Right cardiac atrium (tissue), 5 donors: Measurements from ENCODE around the gene ARFGAP1. TPM values are rescaled to one million over a fixed set of nuclear protein-coding genes. Genes with fewer than 3 reads are reported as not detected.

Experiments
- ATAC-seq, 2 donors: fragments of 200-7000 bp; cut with Tn5 transposase; one replicate each; pipeline versions ENCODE4 v1.8.0 to v1.9.1; 2020; ENCODE audit warnings: moderate library complexity in 2 of 2, mild to moderate bottlenecking in 1 of 2
- DNase-seq, 3 donors: peaks; one replicate each; pipeline ENCODE4 v3.0.0-alpha.2; 2020
- H3K27ac ChIP-seq: one replicate; pipeline ENCODE4 v1.5.1; 2013; ENCODE audit warnings: mild to moderate bottlenecking, low read length, control low read depth, moderate library complexity
- H3K27me3 ChIP-seq: one replicate; pipeline ENCODE4 v1.6.1; 2013; ENCODE audit not compliant: control insufficient read depth, insufficient read depth
- H3K4me1 ChIP-seq: one replicate; pipeline ENCODE4 v1.6.1; 2013; ENCODE audit warnings: low read length; ENCODE audit not compliant: control insufficient read depth, insufficient read depth
- H3K4me3 ChIP-seq: one replicate; pipeline ENCODE4 v1.5.1; 2013; ENCODE audit warnings: low read length, control low read depth
- H3K9me3 ChIP-seq: one replicate; pipeline ENCODE4 v1.6.1; 2013; ENCODE audit warnings: low read length; ENCODE audit not compliant: control insufficient read depth
- WGBS: extraction: QIAGEN DNeasy Blood & Tissue Kit; methylation state at CpG from one replicate; pipeline ENCODE4 v1.1.7; 2013; 5-methylcytosine and 5-hydroxymethylcytosine counted together
- intact Hi-C, 4 donors: fragments of 100-400 bp; cut with DNase I; formaldehyde crosslinking; loops; one replicate each; pipeline versions ENCODE4 v1.11.0 to v1.14.0; 2022 to 2023
- polyA plus RNA-seq: library from polyadenylated mRNA; stranded (reverse); fragments of 200-250 nt; gene quantifications from one replicate; pipeline ENCODE4 v1.2.3, GENCODE V29; 2013
- total RNA-seq, 4 donors: library from RNA; stranded (reverse); fragmentation: NEBNext Ultra II Directional; extraction: Animal tissue kit (Norgen Biotek cat#: 25700); gene quantifications; one replicate each; pipeline ENCODE4 v1.2.1, GENCODE V29; 2021
- donor health status: healthy with polysubstance abuse.
- donor health status: DM: no; HTN: yes; CAD: no.
- donor health status: DM: no; HTN: no; CAD: no.
- donor health status: DM: no; HTN: yes; CAD: no; lungs with severe emphysema.
- donor health status: DM: yes; HTN: yes; CAD: no.

ARFGAP1 gene
- total and polyA plus RNA-seq, 5 donors = 36.9 to 50.7 (median 39.9) TPM

GRCh38 chr20:63232235-63233060, 40.2 kb upstream of the ARFGAP1 start:
- intact Hi-C loops = no loop called here
- WGBS = 50% methylated on average over 18 of the region's 18 CpGs
- Histone ChIP-seq H3K4me3 (no peak overlapping the region), H3K27me3 (no peaks in the 10 kb centered on the region), H3K27ac (no peak overlapping the region), H3K9me3 (no peaks in the 10 kb centered on the region), H3K4me1 (no peaks in the 10 kb centered on the region)
- DNase-seq = peak in 2 of 3 donors; percentile 6 to 15
- no peak for ATAC-seq

DNA sequence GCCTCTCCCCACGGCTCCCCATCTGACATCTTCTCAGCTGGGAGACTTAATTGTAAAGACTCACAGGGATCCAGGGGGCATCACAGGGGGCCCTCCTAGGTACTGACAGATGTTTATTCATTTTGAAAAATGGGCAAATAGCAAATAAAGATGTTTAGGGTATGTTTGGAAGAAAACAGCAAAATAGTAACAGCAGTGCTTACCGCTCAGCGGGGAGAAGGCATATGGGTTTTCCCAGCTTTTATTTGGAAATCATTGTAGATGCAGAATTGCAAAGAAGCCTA, 39.6 kb upstream of the ARFGAP1 start:
- Histone ChIP-seq H3K4me3 (no peak overlapping the region), H3K9me3 (no peaks in the 10 kb centered on the region), H3K4me1 (no peaks in the 10 kb centered on the region), H3K27ac (no peak overlapping the region), H3K27me3 (no peaks in the 10 kb centered on the region)
- 73% methylated on average over 3 of the region's 3 CpGs for WGBS
- DNase-seq (no peak), ATAC-seq (no peak)
- intact Hi-C loops = no loop called here

DNA sequence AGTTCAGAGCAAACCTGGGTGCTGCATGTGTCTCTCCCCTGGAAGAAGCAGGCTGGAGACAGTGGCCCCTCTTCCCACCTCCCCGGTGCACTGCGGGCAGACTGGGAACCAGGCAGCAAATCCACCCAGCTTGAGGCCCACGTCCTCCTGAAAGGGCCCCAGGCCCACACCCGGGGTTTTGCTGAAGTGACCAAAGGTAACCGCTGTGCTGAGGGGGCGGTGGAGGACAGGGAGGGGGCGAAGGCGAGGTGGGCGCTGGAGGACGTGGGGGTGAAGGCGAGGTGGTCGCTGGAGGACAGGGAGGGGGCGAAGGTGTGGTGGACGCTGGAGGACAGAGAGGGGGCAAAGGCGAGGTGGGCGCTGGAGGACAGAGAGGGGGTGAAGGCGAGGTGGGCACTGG, 38.7 kb upstream of the ARFGAP1 start:
- intact Hi-C loops = no loop called here
- Histone ChIP-seq H3K27ac (no peak overlapping the region), H3K27me3 (no peaks in the 10 kb centered on the region), H3K4me1 (no peaks in the 10 kb centered on the region), H3K9me3 (no peaks in the 10 kb centered on the region), H3K4me3 (no peak overlapping the region)
- ATAC-seq = no peak
- 84% methylated on average over 17 of the region's 17 CpGs for WGBS
- DNase-seq = peak in 2 of 3 donors; percentile 22 to 38

DNA sequence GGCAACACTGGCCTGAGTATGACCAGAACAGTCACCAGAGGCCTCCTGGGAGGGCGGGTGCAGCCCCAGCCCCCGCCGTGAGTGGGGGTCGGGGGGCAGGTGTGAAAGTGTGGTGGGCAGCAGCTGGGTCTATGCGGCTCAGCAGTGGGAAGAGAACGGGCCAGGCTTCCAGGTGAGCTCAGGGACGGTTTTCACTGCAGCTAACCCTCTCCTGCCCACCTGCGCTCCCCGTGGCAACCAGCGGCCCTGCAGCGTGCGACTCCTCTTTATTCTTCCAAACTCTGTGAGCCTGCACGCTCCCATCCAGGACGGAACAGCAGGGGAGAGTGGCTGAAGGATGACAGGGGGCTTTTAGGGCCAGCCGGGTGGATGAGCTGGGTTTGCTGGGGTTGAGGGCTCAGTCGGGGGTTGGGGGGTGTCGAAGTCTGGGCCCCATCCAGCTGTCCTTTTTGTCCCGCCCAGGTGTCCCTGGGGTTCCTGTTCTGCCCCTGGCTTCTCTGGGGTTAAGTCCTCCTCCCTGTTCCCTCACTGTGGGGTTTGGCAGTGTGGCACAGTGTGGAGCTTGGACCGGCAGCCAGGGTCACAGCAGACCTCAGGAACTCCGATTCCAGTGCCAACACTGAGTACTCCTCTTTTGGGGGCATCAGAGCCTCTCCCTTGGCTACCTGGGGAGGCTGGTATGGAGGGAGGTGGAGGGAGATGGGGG, 37.8 kb upstream of the ARFGAP1 start:
- Histone ChIP-seq H3K27ac (no peak overlapping the region), H3K27me3 (no peaks in the 10 kb centered on the region), H3K9me3 (no peaks in the 10 kb centered on the region), H3K4me1 (no peaks in the 10 kb centered on the region), H3K4me3 (no peak overlapping the region)
- ATAC-seq (no peak), DNase-seq (peak in 1 of 3 donors; percentile 55)
- 17% methylated on average over 20 of the region's 20 CpGs for WGBS
- intact Hi-C loops = no loop called here

DNA sequence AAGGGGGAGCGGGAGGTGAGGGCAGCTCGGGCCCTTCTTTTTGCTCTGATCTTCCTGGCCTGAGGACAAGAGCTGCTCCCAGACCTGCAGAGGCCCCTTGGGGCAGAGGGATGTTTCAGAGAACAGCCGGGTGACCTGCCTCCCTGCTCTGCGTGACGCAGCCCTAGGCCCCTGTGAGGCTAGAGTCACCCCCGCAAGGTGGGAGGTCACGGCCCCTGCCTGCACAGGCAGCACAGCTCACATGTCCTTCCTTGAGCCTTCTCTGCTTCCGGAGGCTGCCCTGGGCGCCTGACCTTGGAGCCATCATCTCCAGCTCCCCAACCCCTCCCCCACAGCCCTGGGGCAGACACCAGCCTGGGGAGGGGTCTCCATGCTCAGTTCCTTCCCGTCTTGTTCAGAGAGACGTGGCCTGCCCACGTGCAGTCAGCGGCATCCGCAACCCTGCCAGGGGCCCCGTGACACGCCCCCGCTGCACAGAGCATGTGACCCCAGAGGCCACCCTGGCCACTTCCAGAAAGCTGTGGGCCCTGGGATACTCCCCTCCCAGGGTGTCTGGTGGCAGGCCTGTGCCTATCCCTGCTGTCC, 37.1 kb upstream of the ARFGAP1 start, which contains the start of gene BIRC7:
TSS of gene BIRC7 (plus strand) at position 507 of the 585 bp plus-strand sequence. CDS start 192 bp downstream, outside the sequence.
- 49% methylated on average over 17 of the region's 17 CpGs for WGBS
- Histone ChIP-seq H3K9me3 (no peaks in the 10 kb centered on the region), H3K27me3 (no peaks in the 10 kb centered on the region), H3K27ac (no peak within 1 kb of the TSS), H3K4me3 (no peak within 1 kb of the TSS), H3K4me1 (no peaks in the 10 kb centered on the region)
- intact Hi-C loops = no loop called here
- peak in 2 of 3 donors; percentile 38 to 40 for DNase-seq
- ATAC-seq = no peak

- H3K4me3 ChIP-seq = no peak overlapping the region
- DNase-seq (peak in 1 of 3 donors; percentile 51), ATAC-seq (no peak)
- intact Hi-C loops = no loop called here
- no peaks in the 10 kb centered on the region for H3K4me1 ChIP-seq
- no peaks in the 10 kb centered on the region for H3K27me3 ChIP-seq
- WGBS = 80% methylated on average over 26 of the region's 26 CpGs
- no peak overlapping the region for H3K27ac ChIP-seq
- H3K9me3 ChIP-seq = no peaks in the 10 kb centered on the region
Observed at GRCh38 chr20:63236116-63236837, 36.3 kb upstream of the ARFGAP1 start.

DNA sequence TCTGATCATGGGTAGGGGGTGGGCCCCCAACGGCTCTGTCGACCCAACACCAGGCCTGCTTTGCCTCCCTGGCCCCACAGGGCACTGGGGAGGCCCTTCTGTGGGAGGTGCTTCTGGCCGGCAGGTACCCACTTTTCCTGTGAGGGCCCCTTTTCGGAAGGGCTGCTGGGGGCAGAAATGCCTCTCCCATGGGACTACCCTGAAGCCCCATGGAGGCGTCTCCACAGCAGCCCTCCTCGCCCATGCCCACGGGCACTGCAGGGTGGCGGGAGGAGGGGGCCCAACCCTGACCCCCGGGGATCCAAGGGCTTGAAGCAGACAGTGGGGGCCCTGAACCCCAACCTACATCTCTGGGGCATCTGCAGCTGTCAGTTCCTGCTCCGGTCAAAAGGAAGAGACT, 34.6 kb upstream of the ARFGAP1 start:
- Histone ChIP-seq H3K27ac (no peak overlapping the region), H3K4me3 (no peak overlapping the region), H3K9me3 (no peaks in the 10 kb centered on the region), H3K27me3 (no peaks in the 10 kb centered on the region), H3K4me1 (no peaks in the 10 kb centered on the region)
- DNase-seq (no peak), ATAC-seq (no peak)
- intact Hi-C loops = no loop called here
- 81% methylated on average over 10 of the region's 10 CpGs for WGBS

DNA sequence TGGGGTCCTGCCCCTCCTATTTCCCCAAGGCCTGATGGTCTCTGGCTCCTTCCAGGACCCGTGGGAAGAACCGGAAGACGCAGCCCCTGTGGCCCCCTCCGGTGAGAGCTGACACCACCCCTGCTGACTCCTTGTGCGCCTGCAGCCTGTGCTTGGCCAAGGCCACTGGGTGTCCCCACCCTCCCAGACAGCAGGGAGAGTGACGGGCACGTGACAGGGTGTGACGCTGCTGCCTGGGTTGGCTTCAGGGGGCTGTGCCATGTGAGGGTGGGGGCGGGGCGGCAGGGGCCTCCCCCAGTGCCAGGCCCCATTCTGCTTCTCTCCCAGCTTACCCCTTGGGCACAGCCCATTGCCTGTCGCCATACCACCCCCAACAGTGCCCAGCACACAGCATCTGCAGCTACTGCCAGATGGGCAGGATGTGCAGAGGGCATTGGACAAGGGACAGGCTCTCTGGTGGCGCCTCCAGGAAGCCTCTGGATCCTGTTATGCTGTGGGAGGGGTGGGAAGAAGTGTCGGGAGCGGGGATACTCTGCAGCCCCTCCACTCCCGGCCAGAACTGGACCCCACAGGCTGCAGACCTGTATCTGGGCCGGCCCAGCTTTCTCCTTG, 34.0 kb upstream of the ARFGAP1 start:
- no peak overlapping the region for H3K27ac ChIP-seq
- DNase-seq (no peak), ATAC-seq (no peak)
- no peak overlapping the region for H3K4me3 ChIP-seq
- intact Hi-C loops = no loop called here
- H3K9me3 ChIP-seq = no peaks in the 10 kb centered on the region
- no peaks in the 10 kb centered on the region for H3K27me3 ChIP-seq
- 41% methylated on average over 16 of the region's 16 CpGs for WGBS
- H3K4me1 ChIP-seq = no peaks in the 10 kb centered on the region

DNA sequence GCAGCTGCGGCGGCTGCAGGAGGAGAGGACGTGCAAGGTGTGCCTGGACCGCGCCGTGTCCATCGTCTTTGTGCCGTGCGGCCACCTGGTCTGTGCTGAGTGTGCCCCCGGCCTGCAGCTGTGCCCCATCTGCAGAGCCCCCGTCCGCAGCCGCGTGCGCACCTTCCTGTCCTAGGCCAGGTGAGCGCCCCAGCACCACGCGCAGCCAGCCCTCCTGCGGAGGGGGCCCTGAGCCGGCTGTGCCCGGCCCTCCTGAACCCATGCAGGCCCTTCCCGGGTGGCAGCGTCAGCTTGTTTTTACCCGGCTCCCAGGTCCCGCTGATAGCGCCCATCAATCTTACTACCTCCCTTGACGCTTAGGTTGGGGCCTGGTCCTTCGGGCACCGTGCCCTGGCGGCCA, 33.2 kb upstream of the ARFGAP1 start:
- WGBS = 88% methylated on average over 30 of the region's 30 CpGs
- ATAC-seq (no peak), DNase-seq (no peak)
- H3K4me1 ChIP-seq = no peaks in the 10 kb centered on the region
- no peak overlapping the region for H3K4me3 ChIP-seq
- H3K9me3 ChIP-seq = no peaks in the 10 kb centered on the region
- intact Hi-C loops = no loop called here
- H3K27ac ChIP-seq = no peak overlapping the region
- H3K27me3 ChIP-seq = no peaks in the 10 kb centered on the region

DNA sequence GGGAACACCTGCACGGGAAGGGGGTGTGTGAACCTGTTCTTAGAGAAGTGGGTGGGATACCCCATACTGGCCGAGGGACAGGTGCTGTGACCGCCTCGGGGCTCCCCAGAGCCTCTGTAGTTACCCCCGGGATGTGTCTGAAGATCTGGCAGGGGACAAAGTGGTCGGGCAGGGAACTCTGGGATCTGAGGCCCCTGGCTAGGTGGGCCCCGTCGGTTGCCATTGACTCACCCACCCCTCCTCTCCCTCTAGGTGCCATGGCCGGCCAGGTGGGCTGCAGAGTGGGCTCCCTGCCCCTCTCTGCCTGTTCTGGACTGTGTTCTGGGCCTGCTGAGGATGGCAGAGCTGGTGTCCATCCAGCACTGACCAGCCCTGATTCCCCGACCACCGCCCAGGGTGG, 32.6 kb upstream of the ARFGAP1 start:
- no peaks in the 10 kb centered on the region for H3K4me1 ChIP-seq
- H3K27ac ChIP-seq = no peak overlapping the region
- H3K27me3 ChIP-seq = no peaks in the 10 kb centered on the region
- no peak overlapping the region for H3K4me3 ChIP-seq
- intact Hi-C loops = no loop called here
- DNase-seq = no peak
- no peak for ATAC-seq
- 83% methylated on average over 11 of the region's 11 CpGs for WGBS
- no peaks in the 10 kb centered on the region for H3K9me3 ChIP-seq
